ENCODE data around the gene KLHDC7A. TPM values are rescaled to one million over a fixed set of nuclear protein-coding genes. Genes with fewer than 3 reads are reported as not detected.

KLHDC7A gene
- not detected for total RNA-seq

GRCh38 chr1:18480315-18481189 is at the start of gene KLHDC7A:
KLHDC7A (plus strand) TSS chr1:18480930; CDS start chr1:18480982, 52 bp downstream.
- no peak for DNase-seq (ENCODE audit: low spot score)
- H3K4me3 ChIP-seq: no peak within 1 kb of the TSS
- no peaks in the 10 kb centered on the region for H3K9me3 ChIP-seq
- H3K27ac ChIP-seq: no peak within 1 kb of the TSS
- H3K36me3 ChIP-seq: no peaks in the 10 kb centered on the region
- no peak for ATAC-seq (ENCODE audit: insufficient number of reproducible peaks, low FRiP score, low read depth)
- H3K4me1 ChIP-seq (ENCODE audit: control insufficient read depth in 1 of 2, low read depth in 2 of 2): no peaks in the 10 kb centered on the region
- TF ChIP-seq CTCF (IDR thresholded peaks at IDR 0.05): no peak
- no peaks in the 10 kb centered on the region for H3K27me3 ChIP-seq (replicated peaks; ENCODE audit: insufficient read depth)

DNA sequence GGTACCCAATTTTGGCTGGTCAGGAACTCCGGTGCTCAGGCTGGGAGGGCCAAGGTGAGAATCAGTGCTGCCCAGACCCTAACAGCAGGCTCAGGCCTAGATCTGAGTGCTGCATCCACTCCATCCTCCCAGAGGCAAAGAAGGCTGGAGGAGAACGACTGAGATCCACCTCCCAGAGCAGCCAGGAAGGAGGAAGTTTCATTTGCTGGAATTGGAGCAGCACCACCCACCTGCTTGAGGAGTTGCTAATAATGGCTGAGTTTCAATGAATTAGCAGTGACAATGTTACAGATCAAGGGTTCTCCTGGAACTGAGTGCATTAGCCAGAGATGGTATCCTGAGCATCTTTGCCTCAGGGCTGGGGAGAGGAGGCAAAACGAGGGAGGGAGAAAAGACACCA is 46.7 kb upstream of the KLHDC7A start:
- Histone ChIP-seq H3K4me3 (no peak overlapping the region), H3K36me3 (no peaks in the 10 kb centered on the region), H3K27me3 (replicated peaks; ENCODE audit: insufficient read depth) (no peaks in the 10 kb centered on the region), H3K9me3 (no peaks in the 10 kb centered on the region), H3K27ac (no peak overlapping the region), H3K4me1 (ENCODE audit: control insufficient read depth in 1 of 2, low read depth in 2 of 2) (no peaks in the 10 kb centered on the region)
- TF ChIP-seq CTCF (IDR thresholded peaks at IDR 0.05): no peak
- no peak for DNase-seq (ENCODE audit: low spot score)
- ATAC-seq (ENCODE audit: insufficient number of reproducible peaks, low FRiP score, low read depth): no peak

DNA sequence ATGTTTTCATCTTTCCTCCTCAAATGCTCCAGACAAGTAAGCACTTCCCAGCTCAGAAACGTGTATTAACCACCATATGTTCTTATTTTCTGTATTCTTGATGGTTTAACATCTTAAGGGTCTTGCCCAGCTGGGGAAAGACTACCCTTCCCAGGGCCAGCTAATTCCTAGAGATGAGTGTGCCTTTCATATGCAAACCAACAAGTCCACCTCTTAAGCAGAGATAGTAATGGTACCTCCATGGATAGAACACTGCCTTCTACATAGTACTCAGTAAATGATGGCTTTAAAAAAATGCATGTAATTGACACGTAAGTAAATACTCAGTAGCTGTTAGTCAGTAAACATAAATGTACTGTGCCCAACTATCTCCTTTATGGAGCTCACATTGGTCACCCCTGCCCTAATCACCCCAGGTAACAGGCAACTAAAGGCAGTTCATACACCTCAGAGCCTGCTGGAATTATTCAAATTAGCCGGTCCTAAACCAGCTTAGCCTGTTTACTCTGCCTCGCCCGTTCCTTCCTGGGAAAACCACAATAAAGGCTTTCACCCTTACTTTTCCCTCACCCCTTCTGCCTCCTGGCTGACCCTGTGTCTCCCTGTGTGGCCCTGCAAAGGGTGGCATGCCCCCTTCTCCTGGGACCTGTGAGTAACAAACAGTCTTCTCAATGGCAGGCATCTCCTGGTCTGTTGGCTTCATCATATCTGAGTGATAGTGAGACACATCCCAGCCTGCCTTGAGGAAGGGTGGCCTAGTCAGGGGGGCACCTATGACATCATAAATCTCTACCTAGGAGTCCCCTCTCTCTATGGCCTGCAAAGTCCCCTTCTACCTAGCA is 40.1 kb upstream of the KLHDC7A start:
- no peaks in the 10 kb centered on the region for H3K36me3 ChIP-seq
- no peaks in the 10 kb centered on the region for H3K4me1 ChIP-seq (ENCODE audit: control insufficient read depth in 1 of 2, low read depth in 2 of 2)
- DNase-seq (ENCODE audit: low spot score) (no peak), ATAC-seq (ENCODE audit: insufficient number of reproducible peaks, low FRiP score, low read depth) (no peak)
- H3K27ac ChIP-seq: no peak overlapping the region
- H3K9me3 ChIP-seq: no peaks in the 10 kb centered on the region
- no peaks in the 10 kb centered on the region for H3K27me3 ChIP-seq (replicated peaks; ENCODE audit: insufficient read depth)
- no peak for TF ChIP-seq CTCF (IDR thresholded peaks at IDR 0.05)
- H3K4me3 ChIP-seq: no peak overlapping the region

GRCh38 chr1:18443587-18444520 is 36.9 kb upstream of the KLHDC7A start:
- Histone ChIP-seq H3K9me3 (no peaks in the 10 kb centered on the region), H3K4me1 (ENCODE audit: control insufficient read depth in 1 of 2, low read depth in 2 of 2) (no peaks in the 10 kb centered on the region), H3K27me3 (replicated peaks; ENCODE audit: insufficient read depth) (no peaks in the 10 kb centered on the region), H3K36me3 (no peaks in the 10 kb centered on the region), H3K4me3 (no peak overlapping the region), H3K27ac (no peak overlapping the region)
- no peak for TF ChIP-seq CTCF (IDR thresholded peaks at IDR 0.05)
- ATAC-seq (ENCODE audit: insufficient number of reproducible peaks, low FRiP score, low read depth): no peak
- DNase-seq (ENCODE audit: low spot score): no peak
